AG04449 (cell line): ENCODE measurements around the gene MGAT4A.

Experiments used
- CTCF ChIA-PET: fragments of 350-600 bp; formaldehyde crosslinking; extraction: SDS; loops from one replicate; lab custom pipeline; 2021; ENCODE audit warnings: antibody characterized with exemption; lab: Yijun Ruan, JAX
- POLR2A ChIA-PET: fragments of 400-600, 350-600 bp; formaldehyde crosslinking; extraction: SDS; loops from one replicate; lab custom pipeline; 2020; ENCODE audit warnings: antibody characterized with exemption, inconsistent platforms; lab: Yijun Ruan, JAX
- DNase-seq: peaks from one replicate; pipeline ENCODE4 v3.0.0-alpha.2; 2010; ENCODE audit warnings: low read depth, low spot score
- H3K4me3 ChIP-seq: 2 replicates; pipeline ENCODE4 v1.5.1; 2011; ENCODE audit warnings: low read depth, mild to moderate bottlenecking, control low read depth, low read length
- TF ChIP-seq, protein P1 (sequence below): IDR thresholded peaks from one replicate; pipeline ENCODE4 v1.5.1; 2011; ENCODE audit warnings: mild to moderate bottlenecking, moderate library complexity, low read length, control low read depth, inconsistent platforms; ENCODE audit not compliant: insufficient read depth; ENCODE audit errors: missing control alignments

Gene MGAT4A

GRCh38 chr2:98717621-98718020, 13.3 kb downstream of the MGAT4A start:
- POLR2A ChIA-PET = no interaction called here
- no peak overlapping the region for H3K4me3 ChIP-seq
- TF ChIP-seq, protein P1, sequence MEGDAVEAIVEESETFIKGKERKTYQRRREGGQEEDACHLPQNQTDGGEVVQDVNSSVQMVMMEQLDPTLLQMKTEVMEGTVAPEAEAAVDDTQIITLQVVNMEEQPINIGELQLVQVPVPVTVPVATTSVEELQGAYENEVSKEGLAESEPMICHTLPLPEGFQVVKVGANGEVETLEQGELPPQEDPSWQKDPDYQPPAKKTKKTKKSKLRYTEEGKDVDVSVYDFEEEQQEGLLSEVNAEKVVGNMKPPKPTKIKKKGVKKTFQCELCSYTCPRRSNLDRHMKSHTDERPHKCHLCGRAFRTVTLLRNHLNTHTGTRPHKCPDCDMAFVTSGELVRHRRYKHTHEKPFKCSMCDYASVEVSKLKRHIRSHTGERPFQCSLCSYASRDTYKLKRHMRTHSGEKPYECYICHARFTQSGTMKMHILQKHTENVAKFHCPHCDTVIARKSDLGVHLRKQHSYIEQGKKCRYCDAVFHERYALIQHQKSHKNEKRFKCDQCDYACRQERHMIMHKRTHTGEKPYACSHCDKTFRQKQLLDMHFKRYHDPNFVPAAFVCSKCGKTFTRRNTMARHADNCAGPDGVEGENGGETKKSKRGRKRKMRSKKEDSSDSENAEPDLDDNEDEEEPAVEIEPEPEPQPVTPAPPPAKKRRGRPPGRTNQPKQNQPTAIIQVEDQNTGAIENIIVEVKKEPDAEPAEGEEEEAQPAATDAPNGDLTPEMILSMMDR = no peak
- no peak for DNase-seq
- CTCF ChIA-PET = no interaction called here

- CTCF ChIA-PET = no interaction called here
- POLR2A ChIA-PET = no interaction called here
- no peak overlapping the region for H3K4me3 ChIP-seq
These were observed 14.1 kb downstream of the MGAT4A start for GRCh38 chr2:98716786-98717185.

DNA sequence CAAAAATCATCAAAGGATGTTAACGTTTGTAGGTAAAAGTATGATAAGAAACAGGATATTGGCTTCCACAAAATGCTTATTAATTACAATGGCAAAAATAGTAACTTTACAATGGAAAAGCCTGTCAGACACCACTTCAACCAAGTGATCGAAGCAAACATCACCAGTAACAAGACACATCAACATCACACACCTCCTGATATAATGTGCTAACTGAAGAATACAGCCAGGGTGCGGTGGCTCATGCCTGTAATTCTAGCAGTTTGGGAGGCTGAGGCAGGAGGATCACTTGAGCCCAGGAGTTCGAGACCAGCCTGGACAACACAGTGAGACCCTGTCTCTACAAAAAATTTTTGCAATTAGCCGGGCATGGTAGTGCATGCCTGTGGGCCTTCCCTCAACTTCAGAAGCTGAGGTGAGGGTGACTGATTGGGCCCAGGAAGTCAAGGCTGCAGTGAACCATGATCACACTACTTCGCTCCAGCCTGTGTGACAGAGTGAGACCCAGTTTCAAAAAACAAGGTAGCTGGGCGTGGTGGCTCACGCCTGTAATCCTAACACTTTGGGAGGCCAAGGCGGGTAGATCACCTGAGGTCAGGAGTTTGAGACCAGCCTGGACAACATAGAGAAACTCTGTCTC, 15.0 kb downstream of the MGAT4A start:
- DNase-seq = no peak
- no peak overlapping the region for H3K4me3 ChIP-seq
- ChIA-PET POLR2A (no interaction called here), CTCF (no interaction called here)
- TF ChIP-seq, protein P1 = no peak

More at GRCh38 chr2:98716786-98717185, 14.1 kb downstream of the MGAT4A start:
- DNase-seq = no peak
- TF ChIP-seq, protein P1 = no peak

- ChIA-PET POLR2A (no interaction called here), CTCF (no interaction called here)
- TF ChIP-seq, protein P1 = no peak
- H3K4me3 ChIP-seq = no peak overlapping the region
- DNase-seq = no peak
These were observed 17.5 kb downstream of the MGAT4A start for GRCh38 chr2:98713332-98714015.

DNA sequence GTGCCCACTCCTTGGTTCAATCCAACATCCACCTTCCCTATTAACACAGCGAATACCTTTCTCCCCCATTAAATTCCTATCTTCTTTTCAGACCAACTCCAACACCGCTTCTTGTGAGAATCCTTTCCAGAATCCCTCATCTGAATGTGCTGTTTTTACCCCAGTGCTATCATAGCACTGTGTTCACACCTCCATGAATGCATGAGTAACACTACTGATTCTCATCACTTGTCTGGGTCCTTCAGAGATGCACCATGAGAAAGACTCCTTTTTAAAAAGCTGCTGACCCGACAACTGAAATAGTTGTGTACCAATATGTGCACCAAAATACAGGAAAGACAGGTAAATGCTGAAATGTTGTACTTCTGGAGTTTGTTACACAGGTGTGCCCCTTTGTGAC, 18.8 kb downstream of the MGAT4A start:
- no peak overlapping the region for H3K4me3 ChIP-seq
- CTCF ChIA-PET = no interaction called here
- TF ChIP-seq, protein P1 = no peak
- POLR2A ChIA-PET = no interaction called here
- DNase-seq = no peak

DNA sequence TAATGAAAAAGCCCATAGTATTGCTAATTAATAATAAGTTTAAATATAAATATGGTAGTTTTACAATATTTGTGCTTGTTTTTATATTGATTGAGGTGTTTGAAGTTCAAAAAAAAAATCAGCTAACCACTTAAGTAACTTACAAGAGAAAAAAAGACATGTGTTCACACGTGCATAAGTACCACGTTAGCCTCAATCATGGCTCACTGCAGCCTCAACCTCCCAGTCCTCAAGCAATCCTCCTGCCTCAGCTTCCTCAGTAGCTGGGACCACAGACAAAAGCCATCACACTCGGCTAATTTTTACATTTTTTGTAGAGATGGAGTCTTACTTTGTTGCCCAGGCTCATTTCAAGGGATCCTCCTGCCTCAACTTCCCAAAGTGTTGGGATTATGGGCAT, 19.4 kb downstream of the MGAT4A start:
- CTCF ChIA-PET = interaction anchor here (0.7 kb wide), 1 partner anchor 37 kb away, joined by 3 read pairs; no protein-coding TSS in a partner anchor
- TF ChIP-seq, protein P1 = no peak
- POLR2A ChIA-PET = no interaction called here
- no peak overlapping the region for H3K4me3 ChIP-seq
- no peak for DNase-seq
